ENCODE data around the gene YIF1B. TPM values are rescaled to one million over a fixed set of nuclear protein-coding genes. Genes with fewer than 3 reads are reported as not detected.
"Not testable (repeated sequence)": the region's sequence is repeated elsewhere in the genome, so short reads cannot be mapped to it uniquely, and the experiment has no call there.

Gene YIF1B
- total and polyA plus RNA-seq, 4 donors: 41.7 to 88.1 (median 64.6) TPM

- Histone ChIP-seq H3K27me3 (ENCODE audit: control insufficient read depth, insufficient read depth, low read length) (peaks cover 29% of the 10 kb centered on the region), H3K4me3 (ENCODE audit: low read depth, low read length) (no peak overlapping the region), H3K27ac (ENCODE audit: low read depth, low read length) (no peak overlapping the region), H3K9me3 (ENCODE audit: control insufficient read depth, insufficient read depth, low read length) (no peaks in the 10 kb centered on the region), H3K36me3 (ENCODE audit: control insufficient read depth, insufficient read depth, low read length) (no peaks in the 10 kb centered on the region), H3K4me1 (ENCODE audit: control insufficient read depth, insufficient read depth, low read length) (peaks cover 18% of the 10 kb centered on the region)
- no peak for DNase-seq (ENCODE audit: low read depth in 4 of 6, low spot score in 6 of 6)
- 69% methylated on average over 5 of the region's 5 CpGs for WGBS (ENCODE audit: insufficient coverage)
Observed at GRCh38 chr19:38358071-38358470, 42.3 kb upstream of the YIF1B start.

GRCh38 chr19:38355728-38356725 is 40.3 kb upstream of the YIF1B start:
- WGBS (ENCODE audit: insufficient coverage): 75% methylated on average over 9 of the region's 16 CpGs
- Histone ChIP-seq H3K27me3 (ENCODE audit: control insufficient read depth, insufficient read depth, low read length) (peaks cover 16% of the 10 kb centered on the region), H3K36me3 (ENCODE audit: control insufficient read depth, insufficient read depth, low read length) (no peaks in the 10 kb centered on the region), H3K27ac (ENCODE audit: low read depth, low read length) (no peak overlapping the region), H3K4me1 (ENCODE audit: control insufficient read depth, insufficient read depth, low read length) (peaks cover under 1% of the 10 kb centered on the region), H3K9me3 (ENCODE audit: control insufficient read depth, insufficient read depth, low read length) (no peaks in the 10 kb centered on the region), H3K4me3 (ENCODE audit: low read depth, low read length) (no peak overlapping the region)
- no peak for DNase-seq (ENCODE audit: low read depth in 4 of 6, low spot score in 6 of 6)

- peak in 2 of 6 donors; percentile 35 to 74 for DNase-seq (ENCODE audit: low read depth in 4 of 6, low spot score in 6 of 6)
- Histone ChIP-seq H3K9me3 (ENCODE audit: control insufficient read depth, insufficient read depth, low read length) (no peaks in the 10 kb centered on the region), H3K4me1 (ENCODE audit: control insufficient read depth, insufficient read depth, low read length) (no peaks in the 10 kb centered on the region), H3K36me3 (ENCODE audit: control insufficient read depth, insufficient read depth, low read length) (no peaks in the 10 kb centered on the region), H3K27me3 (ENCODE audit: control insufficient read depth, insufficient read depth, low read length) (peaks cover 3% of the 10 kb centered on the region), H3K4me3 (ENCODE audit: low read depth, low read length) (no peak overlapping the region), H3K27ac (ENCODE audit: low read depth, low read length) (no peak overlapping the region)
- 58% methylated on average over 7 of the region's 8 CpGs for WGBS (ENCODE audit: insufficient coverage)
Observed at GRCh38 chr19:38352611-38353010, 36.9 kb upstream of the YIF1B start.

- no peak for DNase-seq (ENCODE audit: low read depth in 4 of 6, low spot score in 6 of 6)
- no peaks in the 10 kb centered on the region for H3K36me3 ChIP-seq (ENCODE audit: control insufficient read depth, insufficient read depth, low read length)
- H3K4me1 ChIP-seq (ENCODE audit: control insufficient read depth, insufficient read depth, low read length): no peaks in the 10 kb centered on the region
- H3K9me3 ChIP-seq (ENCODE audit: control insufficient read depth, insufficient read depth, low read length): no peaks in the 10 kb centered on the region
- H3K27me3 ChIP-seq (ENCODE audit: control insufficient read depth, insufficient read depth, low read length): peaks cover 3% of the 10 kb centered on the region
- no peak overlapping the region for H3K4me3 ChIP-seq (ENCODE audit: low read depth, low read length)
- H3K27ac ChIP-seq (ENCODE audit: low read depth, low read length): no peak overlapping the region
- 75% methylated on average over 8 of the region's 9 CpGs for WGBS (ENCODE audit: insufficient coverage)
Observed at GRCh38 chr19:38351865-38352395, 36.2 kb upstream of the YIF1B start.

- H3K4me3 ChIP-seq (ENCODE audit: low read depth, low read length): no peak overlapping the region
- no peaks in the 10 kb centered on the region for H3K9me3 ChIP-seq (ENCODE audit: control insufficient read depth, insufficient read depth, low read length)
- no peak overlapping the region for H3K27ac ChIP-seq (ENCODE audit: low read depth, low read length)
- peaks cover 2% of the 10 kb centered on the region for H3K36me3 ChIP-seq (ENCODE audit: control insufficient read depth, insufficient read depth, low read length)
- H3K27me3 ChIP-seq (ENCODE audit: control insufficient read depth, insufficient read depth, low read length): no peaks in the 10 kb centered on the region
- 79% methylated on average over 2 of the region's 3 CpGs for WGBS (ENCODE audit: insufficient coverage)
- DNase-seq (ENCODE audit: low read depth in 4 of 6, low spot score in 6 of 6): no peak
- H3K4me1 ChIP-seq (ENCODE audit: control insufficient read depth, insufficient read depth, low read length): no peaks in the 10 kb centered on the region
Observed at GRCh38 chr19:38350883-38351282, 35.1 kb upstream of the YIF1B start.

- WGBS (ENCODE audit: insufficient coverage): 57% methylated on average over 1 of the region's 4 CpGs
- no peaks in the 10 kb centered on the region for H3K9me3 ChIP-seq (ENCODE audit: control insufficient read depth, insufficient read depth, low read length)
- no peaks in the 10 kb centered on the region for H3K27me3 ChIP-seq (ENCODE audit: control insufficient read depth, insufficient read depth, low read length)
- H3K4me1 ChIP-seq (ENCODE audit: control insufficient read depth, insufficient read depth, low read length): no peaks in the 10 kb centered on the region
- peaks cover 11% of the 10 kb centered on the region for H3K36me3 ChIP-seq (ENCODE audit: control insufficient read depth, insufficient read depth, low read length)
- H3K27ac ChIP-seq (ENCODE audit: low read depth, low read length): no peak overlapping the region
- H3K4me3 ChIP-seq (ENCODE audit: low read depth, low read length): no peak overlapping the region
- DNase-seq (ENCODE audit: low read depth in 4 of 6, low spot score in 6 of 6): no peak
Observed at GRCh38 chr19:38346837-38347236, 31.1 kb upstream of the YIF1B start.

- DNase-seq (ENCODE audit: low read depth in 4 of 6, low spot score in 6 of 6): no peak
- WGBS (ENCODE audit: insufficient coverage): 98% methylated on average over 2 of the region's 2 CpGs
Observed at GRCh38 chr19:38340927-38341326, 25.2 kb upstream of the YIF1B start.

GRCh38 chr19:38339011-38339410 is 23.3 kb upstream of the YIF1B start:
- not testable (repeated sequence) for H3K9me3 ChIP-seq (ENCODE audit: control insufficient read depth, insufficient read depth, low read length); DNase-seq (ENCODE audit: low read depth in 4 of 6, low spot score in 6 of 6); H3K27me3 ChIP-seq (ENCODE audit: control insufficient read depth, insufficient read depth, low read length); H3K4me3 ChIP-seq (ENCODE audit: low read depth, low read length); H3K27ac ChIP-seq (ENCODE audit: low read depth, low read length)
- 25% methylated on average over 3 of the region's 4 CpGs for WGBS (ENCODE audit: insufficient coverage)
- Histone ChIP-seq H3K36me3 (ENCODE audit: control insufficient read depth, insufficient read depth, low read length) (peaks cover 13% of the 10 kb centered on the region), H3K4me1 (ENCODE audit: control insufficient read depth, insufficient read depth, low read length) (peaks cover 14% of the 10 kb centered on the region)

More at GRCh38 chr19:38340927-38341326, 25.2 kb upstream of the YIF1B start:
- Histone ChIP-seq H3K36me3 (ENCODE audit: control insufficient read depth, insufficient read depth, low read length) (peaks cover 15% of the 10 kb centered on the region), H3K27me3 (ENCODE audit: control insufficient read depth, insufficient read depth, low read length) (no peaks in the 10 kb centered on the region), H3K9me3 (ENCODE audit: control insufficient read depth, insufficient read depth, low read length) (no peaks in the 10 kb centered on the region), H3K4me1 (ENCODE audit: control insufficient read depth, insufficient read depth, low read length) (peaks cover 9% of the 10 kb centered on the region), H3K4me3 (ENCODE audit: low read depth, low read length) (no peak overlapping the region), H3K27ac (ENCODE audit: low read depth, low read length) (no peak overlapping the region)

GRCh38 chr19:38337360-38337653 is 21.6 kb upstream of the YIF1B start:
- no peak for DNase-seq (ENCODE audit: low read depth in 4 of 6, low spot score in 6 of 6)
- peaks cover 14% of the 10 kb centered on the region for H3K4me1 ChIP-seq (ENCODE audit: control insufficient read depth, insufficient read depth, low read length)
- H3K27me3 ChIP-seq (ENCODE audit: control insufficient read depth, insufficient read depth, low read length): no peaks in the 10 kb centered on the region
- no peaks in the 10 kb centered on the region for H3K9me3 ChIP-seq (ENCODE audit: control insufficient read depth, insufficient read depth, low read length)
- peak overlapping the region; percentile 96 for H3K27ac ChIP-seq (ENCODE audit: low read depth, low read length)
- peak overlapping the region; percentile 87 for H3K4me3 ChIP-seq (ENCODE audit: low read depth, low read length)
- peaks cover 7% of the 10 kb centered on the region for H3K36me3 ChIP-seq (ENCODE audit: control insufficient read depth, insufficient read depth, low read length)
- WGBS (ENCODE audit: insufficient coverage): 48% methylated on average over 8 of the region's 10 CpGs
